Kidney (tissue), 14 donors: ENCODE measurements around the gene NEDD4. TPM values are rescaled to one million over a fixed set of nuclear protein-coding genes. Genes with fewer than 3 reads are reported as not detected.

Experiments
- DNase-seq, 5 donors: peaks; one replicate each; pipeline ENCODE4 v3.0.0-alpha.2; 2013 to 2020
- FAIRE-seq: peaks from 2 replicates; lab custom pipeline; 2012; peaks lifted over from hg19 to GRCh38; lab: Jason Lieb, UNC
- H3K27ac ChIP-seq, 2 donors: one replicate each; pipeline ENCODE4 v1.7.0; 2013; ENCODE audit warnings: low read depth in 2 of 2, low read length in 2 of 2, inconsistent platforms in 1 of 2
- H3K27me3 ChIP-seq: one replicate; pipeline ENCODE4 v1.7.1; 2013; ENCODE audit warnings: low read length, inconsistent platforms; ENCODE audit not compliant: control insufficient read depth, insufficient read depth
- H3K36me3 ChIP-seq, 3 donors: one replicate each; pipeline versions ENCODE4 v1.7.0 to v1.7.1; 2013; ENCODE audit warnings: low read length in 3 of 3, control low read depth in 1 of 3, inconsistent platforms in 1 of 3; ENCODE audit not compliant: insufficient read depth in 3 of 3, control insufficient read depth in 2 of 3
- H3K4me1 ChIP-seq, 3 donors: one replicate each; pipeline versions ENCODE4 v1.7.0 to v1.7.1; 2013; ENCODE audit warnings: low read length in 3 of 3, inconsistent platforms in 1 of 3, low read depth in 1 of 3; ENCODE audit not compliant: control insufficient read depth in 2 of 3, insufficient read depth in 2 of 3
- H3K4me3 ChIP-seq, 3 donors: one replicate each; pipeline versions ENCODE4 v1.7.0 to v1.8.1; 2013; ENCODE audit warnings: low read length in 3 of 3, control low read depth in 1 of 3, inconsistent platforms in 1 of 3
- H3K9ac ChIP-seq, 3 donors: one replicate each; pipeline versions ENCODE4 v1.7.0 to v1.7.1; 2013; ENCODE audit warnings: low read length in 3 of 3, control low read depth in 1 of 3, inconsistent platforms in 1 of 3
- H3K9me3 ChIP-seq, 3 donors: one replicate each; pipeline versions ENCODE4 v1.7.0 to v1.7.1; 2013; ENCODE audit warnings: low read length in 3 of 3, control low read depth in 1 of 3, inconsistent platforms in 1 of 3; ENCODE audit not compliant: control insufficient read depth in 2 of 3, insufficient read depth in 1 of 3
- intact Hi-C: fragments of 100-400 bp; cut with DNase I; formaldehyde crosslinking; loops from one replicate; pipeline ENCODE4 v1.11.1; 2022
- polyA plus RNA-seq: library from polyadenylated mRNA; stranded (reverse); fragments of 350-450 nt; fragmentation: Illumina TruSeq; extraction: RNeasy Lipid Tissue Mini Kit (QIAGEN cat#74804); gene quantifications from one replicate; pipeline ENCODE4 v1.2.3, GENCODE V29; 2014; ENCODE audit warnings: low read depth, low replicate concordance; ENCODE audit not compliant: insufficient read depth
- total RNA-seq: library from RNA; stranded (reverse); fragmentation: NEBNext Ultra II Directional; extraction: Animal tissue kit (Norgen Biotek cat#: 25700); gene quantifications from one replicate; pipeline ENCODE4 v1.2.1, GENCODE V29; 2021
- TF ChIP-seq, protein P1 (sequence below): IDR thresholded peaks from 3 replicates; pipeline ENCODE4 v1.5.1; 2012; ENCODE audit warnings: mild to moderate bottlenecking, moderate library complexity, borderline replicate concordance; ENCODE audit not compliant: insufficient read depth; ENCODE audit errors: extremely low read depth
- donor health status: control.
- donor health status: control.
- donor health status: control.
- donor health status: control.
- donor health status: control.
- donor health status: DM: yes; HTN: yes; CAD: no.
- donor health status: Normal renal cell carcinoma (clear cell type).

The NEDD4 gene
- total and polyA plus RNA-seq, 2 donors from 2014 or later: 3.3 to 22.3 TPM

- FAIRE-seq (peak; percentile 44), DNase-seq (peak in 2 of 5 donors; percentile 15 to 17)
- H3K4me3 ChIP-seq: peak overlapping the region in 2 of 3 donors; percentile 47 to 51
- no peaks in the 10 kb centered on the region for H3K27me3 ChIP-seq
- H3K9ac ChIP-seq: peak overlapping the region in 1 of 3 donors; percentile 30
- H3K36me3 ChIP-seq: no peaks in the 10 kb centered on the region
- TF ChIP-seq, protein P1, sequence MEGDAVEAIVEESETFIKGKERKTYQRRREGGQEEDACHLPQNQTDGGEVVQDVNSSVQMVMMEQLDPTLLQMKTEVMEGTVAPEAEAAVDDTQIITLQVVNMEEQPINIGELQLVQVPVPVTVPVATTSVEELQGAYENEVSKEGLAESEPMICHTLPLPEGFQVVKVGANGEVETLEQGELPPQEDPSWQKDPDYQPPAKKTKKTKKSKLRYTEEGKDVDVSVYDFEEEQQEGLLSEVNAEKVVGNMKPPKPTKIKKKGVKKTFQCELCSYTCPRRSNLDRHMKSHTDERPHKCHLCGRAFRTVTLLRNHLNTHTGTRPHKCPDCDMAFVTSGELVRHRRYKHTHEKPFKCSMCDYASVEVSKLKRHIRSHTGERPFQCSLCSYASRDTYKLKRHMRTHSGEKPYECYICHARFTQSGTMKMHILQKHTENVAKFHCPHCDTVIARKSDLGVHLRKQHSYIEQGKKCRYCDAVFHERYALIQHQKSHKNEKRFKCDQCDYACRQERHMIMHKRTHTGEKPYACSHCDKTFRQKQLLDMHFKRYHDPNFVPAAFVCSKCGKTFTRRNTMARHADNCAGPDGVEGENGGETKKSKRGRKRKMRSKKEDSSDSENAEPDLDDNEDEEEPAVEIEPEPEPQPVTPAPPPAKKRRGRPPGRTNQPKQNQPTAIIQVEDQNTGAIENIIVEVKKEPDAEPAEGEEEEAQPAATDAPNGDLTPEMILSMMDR: no peak
- no peak overlapping the region for H3K27ac ChIP-seq
- intact Hi-C loops: no loop called here
- no peaks in the 10 kb centered on the region for H3K4me1 ChIP-seq
- H3K9me3 ChIP-seq: no peaks in the 10 kb centered on the region
Measured at GRCh38 chr15:55916666-55917409, 76.6 kb downstream of the NEDD4 start.

DNA sequence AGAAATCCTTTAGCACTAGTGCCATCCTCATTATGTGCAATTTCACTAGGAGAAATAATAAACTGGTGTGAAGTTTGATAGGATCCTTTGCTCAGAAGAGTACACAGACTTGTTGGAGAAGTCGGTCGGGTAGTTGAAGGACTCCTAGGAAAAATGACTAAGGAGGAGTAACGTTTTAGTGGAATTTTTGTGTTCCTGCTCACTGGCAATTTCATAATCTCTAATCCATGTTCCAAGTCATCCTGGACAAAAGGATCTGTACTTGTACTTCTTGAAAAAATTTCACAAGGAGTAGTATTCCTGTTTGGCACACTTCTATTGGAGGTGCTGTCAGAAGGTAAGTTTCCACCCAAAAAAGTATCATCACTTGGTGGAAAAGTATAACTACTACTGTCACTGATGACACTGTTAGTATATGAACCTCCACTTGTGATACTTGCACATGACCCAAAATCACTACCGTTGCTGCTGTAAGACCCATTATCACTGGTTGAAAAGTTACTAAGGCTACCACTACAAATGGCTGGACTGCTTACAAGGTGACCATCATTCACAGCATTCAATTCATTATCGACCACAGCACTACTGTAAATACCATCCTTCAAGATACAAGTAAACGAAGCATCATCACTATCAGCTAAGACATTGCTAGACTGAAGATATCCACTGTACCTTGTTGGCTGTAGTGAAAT is 77.4 kb downstream of the NEDD4 start:
- TF ChIP-seq, protein P1: no peak
- no peaks in the 10 kb centered on the region for H3K36me3 ChIP-seq
- H3K4me3 ChIP-seq: peak overlapping the region in 2 of 3 donors; percentile 47 to 51
- FAIRE-seq (no peak), DNase-seq (no peak)
- no peak overlapping the region for H3K27ac ChIP-seq
- H3K9ac ChIP-seq: peak overlapping the region in 1 of 3 donors; percentile 30
- no peaks in the 10 kb centered on the region for H3K27me3 ChIP-seq
- no peaks in the 10 kb centered on the region for H3K4me1 ChIP-seq
- intact Hi-C loops: no loop called here
- H3K9me3 ChIP-seq: no peaks in the 10 kb centered on the region

DNA sequence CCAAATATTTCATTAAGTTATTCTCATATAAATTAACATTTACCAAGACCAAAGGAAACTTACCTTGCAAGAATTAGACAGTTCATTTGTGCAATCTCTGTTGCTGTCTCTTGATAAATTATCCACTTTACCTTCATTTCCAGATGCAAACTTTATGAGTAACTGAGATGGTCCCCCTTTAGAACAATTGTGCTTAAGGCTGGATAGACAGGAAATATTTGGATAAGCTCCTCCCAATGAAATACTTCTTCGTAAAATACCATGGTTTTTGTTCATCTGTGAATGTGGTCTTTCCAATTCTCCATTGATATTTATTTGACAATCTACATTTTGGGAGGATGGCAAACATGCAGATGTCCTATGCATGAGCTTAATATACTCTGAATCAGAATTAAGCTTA is 78.2 kb downstream of the NEDD4 start:
- intact Hi-C loops: no loop called here
- Histone ChIP-seq H3K27ac (no peak overlapping the region), H3K9ac (no peak overlapping the region), H3K9me3 (no peaks in the 10 kb centered on the region), H3K27me3 (no peaks in the 10 kb centered on the region), H3K4me3 (no peak overlapping the region), H3K4me1 (no peaks in the 10 kb centered on the region), H3K36me3 (no peaks in the 10 kb centered on the region)
- DNase-seq (no peak), FAIRE-seq (no peak)
- TF ChIP-seq, protein P1: no peak
